Panc1 (cell line): Measurements from ENCODE around the gene CAMKMT. TPM values are rescaled to one million over a fixed set of nuclear protein-coding genes. Genes with fewer than 3 reads are reported as not detected.

ENCODE experiments used
- ATAC-seq: fragments of 200-7000 bp; cut with Tn5 transposase; 2 replicates; pipeline ENCODE4 v1.9.1; 2020; ENCODE audit warnings: mild to moderate bottlenecking, moderate library complexity
- BruUV-seq: library from RNA; stranded (reverse); fragments of 400-500 nt; replicated peaks from 2 replicates; lab custom pipeline; 2021; lab: Mats Ljungman, UMichigan
- CTCF ChIA-PET: fragments of 300-600 bp; sonication (Branson Sonifier 250); formaldehyde crosslinking; loops from one replicate; lab custom pipeline; 2022; ENCODE audit warnings: antibody characterized with exemption; lab: Charles Lee
- POLR2A ChIA-PET: fragments of 300-600 bp; sonication (Branson Sonifier 250); formaldehyde crosslinking; loops from one replicate; lab custom pipeline; 2022; ENCODE audit warnings: antibody characterized with exemption; lab: Charles Lee
- DNase-seq: peaks from one replicate; pipeline ENCODE4 v3.0.0-alpha.2; 2010; ENCODE audit warnings: low read depth, low spot score
- H3K27ac ChIP-seq: 2 replicates; pipeline ENCODE4 v1.5.1; 2011; ENCODE audit warnings: mild to moderate bottlenecking, low read length, inconsistent platforms
- H3K27me3 ChIP-seq: fragments of 200-500 bp; sonication (Bioruptor generic); 2 replicates; pipeline ENCODE4 v1.6.0; 2014; ENCODE audit warnings: low read length, inconsistent platforms; ENCODE audit not compliant: control insufficient read depth, insufficient read depth
- H3K36me3 ChIP-seq: fragments of 200-500 bp; sonication (Bioruptor generic); 2 replicates; pipeline ENCODE4 v1.5.1; 2014; ENCODE audit warnings: inconsistent platforms, mild to moderate bottlenecking, low read length, moderate library complexity; ENCODE audit not compliant: control insufficient read depth, insufficient read depth
- H3K4me1 ChIP-seq: 2 replicates; pipeline ENCODE4 v1.5.1; 2011; ENCODE audit warnings: inconsistent platforms, mild to moderate bottlenecking, low read length, moderate library complexity; ENCODE audit not compliant: control insufficient read depth, insufficient read depth
- H3K4me3 ChIP-seq, 2 experiments: 2 replicates each; pipeline ENCODE4 v1.5.1; 2011 to 2012; ENCODE audit warnings: low read depth in 2 of 2, low read length in 2 of 2, mild to moderate bottlenecking in 2 of 2, inconsistent platforms in 1 of 2, moderate library complexity in 1 of 2
- H3K9me3 ChIP-seq: fragments of 200-500 bp; sonication (Bioruptor generic); 2 replicates; pipeline ENCODE4 v1.5.1; 2014; ENCODE audit warnings: low read depth, mild to moderate bottlenecking, inconsistent platforms, low read length, moderate library complexity; ENCODE audit not compliant: control insufficient read depth, insufficient read depth
- CTCF ChIP-seq: fragments of 450-650 bp; IDR thresholded peaks from 2 replicates; pipeline ENCODE4 v1.5.1; 2017; ENCODE audit warnings: mild to moderate bottlenecking
- POLR2AphosphoS5 ChIP-seq: IDR thresholded peaks from 2 replicates; pipeline ENCODE4 v1.6.1; 2012; ENCODE audit warnings: mild to moderate bottlenecking, low read depth, low read length, moderate library complexity
- SIN3A ChIP-seq: IDR thresholded peaks from 2 replicates; pipeline ENCODE4 v1.6.1; 2012; ENCODE audit warnings: low read depth, mild to moderate bottlenecking, low read length, moderate library complexity, borderline replicate concordance; ENCODE audit not compliant: insufficient read depth
- TCF7L2 ChIP-seq: IDR thresholded peaks from 2 replicates; pipeline ENCODE4 v1.6.1; 2011; ENCODE audit warnings: mild to moderate bottlenecking, low read depth, low read length, inconsistent platforms
- in situ Hi-C: cut with HindIII; loops from 2 replicates; pipeline ENCODE4 v1.10.0; 2016; ENCODE audit warnings: low sequenced_read_pairs, low pct_unique_long_range_greater_than_20kb
- intact Hi-C: fragments of 100-400 bp; cut with micrococcal nuclease; formaldehyde crosslinking; loops from one replicate; pipeline ENCODE4 v1.10.0; 2022; ENCODE audit not compliant: unreplicated experiment
- total RNA-seq: library from RNA; stranded (reverse); gene quantifications from one replicate; pipeline ENCODE4 v1.2.1, GENCODE V29; 2021; ENCODE audit not compliant: unreplicated experiment
- TF ChIP-seq, protein P1 (sequence below), 2 experiments: IDR thresholded peaks; 2 replicates each; pipeline ENCODE4 v1.6.1; 2011 to 2012; ENCODE audit warnings: low read depth in 2 of 2, control low read depth in 1 of 2, low read length in 1 of 2, mild to moderate bottlenecking in 1 of 2, moderate library complexity in 1 of 2; ENCODE audit not compliant: insufficient read depth in 1 of 2

Gene CAMKMT
- total RNA-seq, 1 experiment from 2014 or later = 12.6 TPM

GRCh38 chr2:44691174-44691785, 329.5 kb downstream of the CAMKMT start:
- in situ Hi-C loops = no loop called here
- POLR2A ChIA-PET = interaction anchor here (0.7 kb wide), 1 partner anchor 10 kb away, joined by 4 read pairs; no protein-coding TSS in a partner anchor
- TF ChIP-seq CTCF (no peak), TCF7L2 (no peak)
- TF ChIP-seq, protein P1, sequence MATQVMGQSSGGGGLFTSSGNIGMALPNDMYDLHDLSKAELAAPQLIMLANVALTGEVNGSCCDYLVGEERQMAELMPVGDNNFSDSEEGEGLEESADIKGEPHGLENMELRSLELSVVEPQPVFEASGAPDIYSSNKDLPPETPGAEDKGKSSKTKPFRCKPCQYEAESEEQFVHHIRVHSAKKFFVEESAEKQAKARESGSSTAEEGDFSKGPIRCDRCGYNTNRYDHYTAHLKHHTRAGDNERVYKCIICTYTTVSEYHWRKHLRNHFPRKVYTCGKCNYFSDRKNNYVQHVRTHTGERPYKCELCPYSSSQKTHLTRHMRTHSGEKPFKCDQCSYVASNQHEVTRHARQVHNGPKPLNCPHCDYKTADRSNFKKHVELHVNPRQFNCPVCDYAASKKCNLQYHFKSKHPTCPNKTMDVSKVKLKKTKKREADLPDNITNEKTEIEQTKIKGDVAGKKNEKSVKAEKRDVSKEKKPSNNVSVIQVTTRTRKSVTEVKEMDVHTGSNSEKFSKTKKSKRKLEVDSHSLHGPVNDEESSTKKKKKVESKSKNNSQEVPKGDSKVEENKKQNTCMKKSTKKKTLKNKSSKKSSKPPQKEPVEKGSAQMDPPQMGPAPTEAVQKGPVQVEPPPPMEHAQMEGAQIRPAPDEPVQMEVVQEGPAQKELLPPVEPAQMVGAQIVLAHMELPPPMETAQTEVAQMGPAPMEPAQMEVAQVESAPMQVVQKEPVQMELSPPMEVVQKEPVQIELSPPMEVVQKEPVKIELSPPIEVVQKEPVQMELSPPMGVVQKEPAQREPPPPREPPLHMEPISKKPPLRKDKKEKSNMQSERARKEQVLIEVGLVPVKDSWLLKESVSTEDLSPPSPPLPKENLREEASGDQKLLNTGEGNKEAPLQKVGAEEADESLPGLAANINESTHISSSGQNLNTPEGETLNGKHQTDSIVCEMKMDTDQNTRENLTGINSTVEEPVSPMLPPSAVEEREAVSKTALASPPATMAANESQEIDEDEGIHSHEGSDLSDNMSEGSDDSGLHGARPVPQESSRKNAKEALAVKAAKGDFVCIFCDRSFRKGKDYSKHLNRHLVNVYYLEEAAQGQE (IDR thresholded peaks at IDR 0.05; ENCODE audit: insufficient read depth in 1 of 2, low read depth in 2 of 2, low read length in 1 of 2) = no peak
- H3K4me3 ChIP-seq = no peak overlapping the region
- no peaks in the 10 kb centered on the region for H3K27me3 ChIP-seq
- no peaks in the 10 kb centered on the region for H3K36me3 ChIP-seq
- DNase-seq (no peak), ATAC-seq (no peak)
- intact Hi-C loops = no loop called here
- no peak overlapping the region for H3K27ac ChIP-seq
- no peaks in the 10 kb centered on the region for H3K4me1 ChIP-seq
- no TSS peak for BruUV-seq
- CTCF ChIA-PET = no interaction called here
- no peaks in the 10 kb centered on the region for H3K9me3 ChIP-seq

GRCh38 chr2:44692821-44693220, 331.1 kb downstream of the CAMKMT start:
- in situ Hi-C loops = no loop called here
- CTCF ChIA-PET = no interaction called here
- no peaks in the 10 kb centered on the region for H3K36me3 ChIP-seq
- H3K27me3 ChIP-seq = no peaks in the 10 kb centered on the region
- DNase-seq (no peak), ATAC-seq (no peak)
- TF ChIP-seq SIN3A (no peak), CTCF (no peak), POLR2AphosphoS5 (no peak), TCF7L2 (no peak)
- TF ChIP-seq, protein P1 (IDR thresholded peaks at IDR 0.05; ENCODE audit: insufficient read depth in 1 of 2, low read depth in 2 of 2, low read length in 1 of 2) = no peak
- intact Hi-C loops = no loop called here
- H3K4me3 ChIP-seq = no peak overlapping the region
- BruUV-seq = no TSS peak
- POLR2A ChIA-PET = no interaction called here
- H3K27ac ChIP-seq = no peak overlapping the region
- no peaks in the 10 kb centered on the region for H3K9me3 ChIP-seq
- H3K4me1 ChIP-seq = no peaks in the 10 kb centered on the region
